Transverse colon (tissue), 4 donors: ENCODE results near the gene GASK1A. TPM values are rescaled to one million over a fixed set of nuclear protein-coding genes. Genes with fewer than 3 reads are reported as not detected.

Experiments used
- DNase-seq: peaks from one replicate; pipeline ENCODE4 v3.0.0-alpha.2; 2019
- H3K27ac ChIP-seq, 4 donors: fragments of 200-600 bp; sonication (generic); 2 replicates each; pipeline ENCODE4 v1.5.1; 2016 to 2018; ENCODE audit warnings: inconsistent platforms in 4 of 4
- H3K27me3 ChIP-seq: fragments of 200-600 bp; sonication (generic); 2 replicates; pipeline ENCODE4 v1.5.1; 2017; ENCODE audit warnings: inconsistent platforms
- H3K36me3 ChIP-seq, 4 donors: fragments of 200-600 bp; sonication (generic); 2 replicates each; pipeline ENCODE4 v1.5.1; 2017 to 2019; ENCODE audit warnings: inconsistent platforms in 4 of 4
- H3K4me1 ChIP-seq, 4 donors: fragments of 200-600 bp; sonication (generic); 2 replicates each; pipeline ENCODE4 v1.5.1; 2017 to 2020; ENCODE audit warnings: inconsistent platforms in 4 of 4
- H3K4me3 ChIP-seq, 4 donors: fragments of 200-600 bp; sonication (generic); 1 replicate in 1 of 4; 2 replicates in 3 of 4; pipeline versions ENCODE4 v1.5.1 to v1.6.1; 2017 to 2019; ENCODE audit warnings: inconsistent platforms in 4 of 4
- H3K9me3 ChIP-seq, 2 donors: fragments of 200-600 bp; sonication (generic); 2 replicates each; pipeline ENCODE4 v1.5.1; 2017 to 2019; ENCODE audit warnings: inconsistent platforms in 2 of 2
- CTCF ChIP-seq, 5 experiments: fragments of 200-600 bp in 3 of 5; fragments of 450-650 bp in 2 of 5; sonication (generic) in 3 of 5; IDR thresholded peaks; 1 replicate in 2 of 5; 2 replicates in 3 of 5; pipeline ENCODE4 v1.5.1; 2016 to 2017; ENCODE audit warnings: antibody characterized with exemption in 5 of 5, inconsistent platforms in 3 of 5, mild to moderate bottlenecking in 2 of 5, moderate library complexity in 1 of 5
- EP300 ChIP-seq: sonication (generic); formaldehyde crosslinking; IDR thresholded peaks from one replicate; pipeline ENCODE4 v1.6.1; 2017; ENCODE audit warnings: antibody characterized with exemption, low read depth
- POLR2A ChIP-seq: fragments of 450-650 bp; IDR thresholded peaks from one replicate; pipeline ENCODE4 v1.6.1; 2016; ENCODE audit warnings: antibody characterized with exemption, mild to moderate bottlenecking, moderate library complexity
- POLR2AphosphoS5 ChIP-seq, 3 donors: sonication (generic); formaldehyde crosslinking; IDR thresholded peaks; one replicate each; pipeline ENCODE4 v1.6.1; 2016; ENCODE audit warnings: antibody characterized with exemption in 3 of 3
- WGBS, 2 donors: methylation state at CpG; one replicate each; pipeline ENCODE4 v1.1.5; 2018; ENCODE audit warnings: low coverage in 1 of 2; 5-methylcytosine and 5-hydroxymethylcytosine counted together
- in situ Hi-C, 4 donors: fragments of 200-750 bp; cut with MboI; loops; one replicate each; pipeline versions ENCODE4 v1.15.0 to v1.15.1; 2017; ENCODE audit warnings: low sequenced_read_pairs in 3 of 4, low pct_ligation_motif_present in 1 of 4, low pct_unique_long_range_greater_than_20kb in 1 of 4
- intact Hi-C: fragments of 100-400 bp; cut with DNase I; formaldehyde crosslinking; loops from one replicate; pipeline ENCODE4 v1.15.1; 2023; ENCODE audit warnings: low total_unique reads
- total RNA-seq, 4 donors: library from RNA; depleted of rRNA; stranded (reverse); fragments of >200 nt; gene quantifications; one replicate each; pipeline ENCODE4 v1.1.0, GENCODE V29; 2016

Gene GASK1A
- total RNA-seq, 4 donors from 2014 or later = 0.75 to 5.9 (median 3.6) TPM

DNA sequence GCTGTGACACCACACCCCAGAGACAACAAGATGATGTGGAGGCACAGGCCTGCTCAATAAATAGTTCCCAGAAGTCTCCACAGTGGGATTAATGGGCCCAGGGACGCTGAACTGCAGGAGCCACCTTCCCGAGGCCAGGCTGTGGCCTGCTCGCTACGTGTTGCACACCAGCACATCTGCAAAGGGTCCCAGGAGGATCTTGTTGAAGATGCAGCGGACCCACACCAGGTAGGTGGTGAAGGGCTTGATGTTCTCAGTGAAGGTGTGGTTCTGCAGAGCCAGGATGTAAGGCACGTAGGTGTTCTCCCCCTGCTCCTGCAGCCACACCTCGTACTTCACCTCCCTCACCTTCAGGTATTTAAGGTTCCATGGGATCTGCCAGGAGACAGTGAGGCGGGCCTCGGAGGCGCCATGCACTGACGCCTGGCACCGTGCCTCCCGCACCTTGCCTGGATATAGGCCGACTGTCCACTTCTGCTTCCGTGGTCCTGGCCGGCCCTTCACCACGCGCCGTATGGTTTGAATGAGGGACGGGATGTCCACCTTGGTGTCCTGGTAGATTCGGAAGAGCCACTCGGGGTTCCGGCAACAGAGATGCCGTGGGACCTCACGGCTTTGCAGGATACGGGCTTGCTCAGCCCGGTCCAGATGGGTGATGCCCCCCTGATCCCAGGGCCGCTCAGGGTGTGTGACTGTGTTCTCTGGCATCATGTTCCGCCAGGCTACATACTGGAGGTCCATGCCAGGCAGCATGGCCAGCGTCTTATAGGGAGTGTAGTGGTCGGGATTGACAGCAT lies 100.6 kb downstream of the GASK1A start:
- no peak for TF ChIP-seq EP300
- TF ChIP-seq POLR2A = no peak
- no peak for TF ChIP-seq POLR2AphosphoS5 (IDR thresholded peaks at IDR 0.05)
- no peak for TF ChIP-seq CTCF (IDR thresholded peaks at IDR 0.05)
- DNase-seq = no peak
- WGBS, 2 donors = 96 to 100% methylated on average over 1 to 29 of the region's 31 CpGs

DNA sequence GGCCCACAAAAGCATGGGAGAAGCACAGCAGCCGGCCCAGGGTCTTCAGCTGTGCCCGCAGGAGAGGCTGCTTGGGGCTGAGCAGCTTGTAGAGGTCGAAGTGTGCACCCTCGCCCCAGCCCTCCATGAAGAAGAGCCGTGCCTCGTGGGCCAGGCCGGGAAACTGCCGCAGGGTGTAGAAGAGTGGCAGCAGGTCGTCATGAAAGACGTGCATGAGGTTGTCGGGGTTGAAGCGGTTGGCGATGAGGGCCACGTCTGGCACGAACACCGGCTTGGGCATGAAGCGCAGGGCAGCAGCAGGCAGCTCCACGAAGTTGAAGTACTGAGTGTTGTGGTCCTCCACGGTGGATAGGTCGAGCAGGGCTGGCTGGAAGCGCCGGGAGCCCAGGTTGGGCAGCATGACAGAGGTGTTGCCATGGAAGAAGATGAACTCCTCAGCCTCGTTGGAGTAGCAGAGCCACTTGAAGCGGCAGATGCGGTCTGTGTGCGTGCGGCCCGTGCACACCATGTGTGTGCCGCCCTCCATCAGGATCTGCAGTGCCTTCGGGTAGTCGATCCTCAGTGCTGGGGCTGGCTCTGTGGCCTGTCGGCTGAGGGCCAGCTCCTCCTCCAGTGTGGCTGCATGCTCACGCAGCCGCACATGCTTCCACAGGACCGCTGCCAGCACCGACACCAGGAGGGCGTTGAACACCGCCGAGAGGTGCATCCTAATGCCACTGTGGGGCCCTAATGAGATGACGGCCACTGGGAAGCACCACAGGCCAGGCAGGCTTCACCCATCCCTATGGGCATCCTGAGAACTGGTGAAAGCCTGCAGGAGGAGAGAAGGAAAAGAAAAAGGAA lies 101.8 kb downstream of the GASK1A start:
- Histone ChIP-seq H3K36me3 (no peaks in the 10 kb centered on the region), H3K4me1 (no peaks in the 10 kb centered on the region), H3K27ac (no peak overlapping the region), H3K4me3 (no peak overlapping the region), H3K9me3 (no peaks in the 10 kb centered on the region), H3K27me3 (no peaks in the 10 kb centered on the region)
- 95% methylated on average over 33 of the region's 40 CpGs; no CpG with 5 or more reads in 1 of the 2 donors for WGBS, 2 donors
- no peak for DNase-seq
- intact Hi-C loops (no loop called here), in situ Hi-C loops (no loop called here)
- TF ChIP-seq POLR2AphosphoS5 (IDR thresholded peaks at IDR 0.05) (no peak), EP300 (no peak), POLR2A (no peak), CTCF (IDR thresholded peaks at IDR 0.05) (no peak)

More for the DNA sequence above, 100.6 kb downstream of the GASK1A start:
- in situ Hi-C loops = no loop called here
- H3K4me1 ChIP-seq = no peaks in the 10 kb centered on the region
- no peaks in the 10 kb centered on the region for H3K9me3 ChIP-seq
- no peaks in the 10 kb centered on the region for H3K27me3 ChIP-seq
- intact Hi-C loops = no loop called here
- H3K27ac ChIP-seq = no peak overlapping the region
- no peak overlapping the region for H3K4me3 ChIP-seq
- no peaks in the 10 kb centered on the region for H3K36me3 ChIP-seq

GRCh38 chr3:43081796-43082195 lies 102.7 kb downstream of the GASK1A start:
- Histone ChIP-seq H3K4me1 (no peaks in the 10 kb centered on the region), H3K9me3 (no peaks in the 10 kb centered on the region), H3K4me3 (no peak overlapping the region), H3K36me3 (no peaks in the 10 kb centered on the region), H3K27ac (no peak overlapping the region), H3K27me3 (no peaks in the 10 kb centered on the region)
- no peak for DNase-seq
- TF ChIP-seq POLR2A (no peak), POLR2AphosphoS5 (IDR thresholded peaks at IDR 0.05) (no peak), CTCF (IDR thresholded peaks at IDR 0.05) (no peak), EP300 (no peak)
- 89% methylated on average over 5 of the region's 5 CpGs; no CpG with 5 or more reads in 1 of the 2 donors for WGBS, 2 donors
- in situ Hi-C loops = no loop called here
- intact Hi-C loops = no loop called here

DNA sequence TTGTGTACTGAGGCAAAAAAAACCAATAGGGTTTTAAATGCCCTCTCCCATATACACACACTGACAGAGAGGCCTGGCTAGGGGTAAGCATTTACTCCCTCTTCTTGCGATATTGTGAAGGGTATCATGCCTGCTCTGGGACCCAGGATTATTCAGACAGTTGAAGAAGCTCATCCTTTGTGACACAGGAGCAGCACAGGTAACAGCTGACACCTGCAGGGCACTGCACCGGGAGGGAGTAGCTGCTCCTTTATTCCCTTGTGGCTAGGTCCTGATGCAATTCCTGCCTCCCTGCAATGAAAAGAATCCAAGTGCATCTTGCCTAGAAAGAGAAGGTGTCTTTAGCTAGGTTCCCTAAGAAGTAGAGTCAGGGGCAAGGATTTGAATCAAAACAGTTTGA lies 103.3 kb downstream of the GASK1A start:
- intact Hi-C loops = no loop called here
- DNase-seq = no peak

More for the DNA sequence above, 103.3 kb downstream of the GASK1A start:
- no peaks in the 10 kb centered on the region for H3K27me3 ChIP-seq
- H3K27ac ChIP-seq = no peak overlapping the region
- whole genome bisulfite sequencing, 2 donors = 89% methylated on average over 2 of the region's 2 CpGs; no CpG with 5 or more reads in 1 of the 2 donors
- in situ Hi-C loops = no loop called here
- H3K4me1 ChIP-seq = no peaks in the 10 kb centered on the region
- H3K36me3 ChIP-seq = no peaks in the 10 kb centered on the region
- no peak overlapping the region for H3K4me3 ChIP-seq
- no peaks in the 10 kb centered on the region for H3K9me3 ChIP-seq
- TF ChIP-seq CTCF (IDR thresholded peaks at IDR 0.05) (no peak), POLR2AphosphoS5 (IDR thresholded peaks at IDR 0.05) (no peak), POLR2A (no peak), EP300 (no peak)
